DOHH2 (cell line): ENCODE measurements around the gene BTBD19.

Experiments
- CTCF ChIP-seq: fragments of 200-600 bp; sonication (generic); IDR thresholded peaks from one replicate; pipeline ENCODE4 v1.5.1; 2014; ENCODE audit warnings: antibody characterized with exemption, mild to moderate bottlenecking, low read depth, low read length; ENCODE audit not compliant: poor library complexity, severe bottlenecking
- EZH2phosphoT487 ChIP-seq: fragments of 200-600 bp; sonication (generic); IDR thresholded peaks from 2 replicates; pipeline ENCODE4 v1.6.1; 2017; ENCODE audit warnings: borderline replicate concordance, mild to moderate bottlenecking, antibody characterized with exemption, low read length, moderate library complexity, mixed read lengths

- TF ChIP-seq EZH2phosphoT487 (no peak), CTCF (no peak)
These were observed 14.7 kb downstream of the BTBD19 start for GRCh38 chr1:44822981-44823451.
